Measurements from ENCODE around the gene C2CD2. TPM values are rescaled to one million over a fixed set of nuclear protein-coding genes. Genes with fewer than 3 reads are reported as not detected.

The C2CD2 gene
- total and polyA plus RNA-seq, 2 of the 4 experiments (the other 2 are of a cell fraction): 15.6 to 25.3 TPM

- WGBS, 2 experiments (ENCODE audit: extremely low coverage in 2 of 2, insufficient read length in 1 of 2): 92% methylated on average over 6 of the region's 10 CpGs; no CpG with 5 or more reads in 1 of the 2 experiments
- Histone ChIP-seq H3K36me3 (ENCODE audit: control insufficient read depth, insufficient read depth, low read length) (peaks cover 29% of the 10 kb centered on the region), H3K56ac (ENCODE audit: extremely low read depth, insufficient read depth, low read length) (no peak overlapping the region), H3K4me2 (ENCODE audit: low read depth, low read length) (no peak overlapping the region), H2BK120ac (ENCODE audit: low read depth, low read length) (no peak overlapping the region), H4K8ac (ENCODE audit: low read depth in 2 of 2, low read length in 2 of 2) (no peak overlapping the region), H2BK15ac (ENCODE audit: low read depth, low read length) (no peak overlapping the region), H2BK20ac (ENCODE audit: low read depth, low read length) (no peak overlapping the region), H3K79me1 (ENCODE audit: low read depth in 1 of 2, low read length in 2 of 2) (0 out of 4 replicates have a peak, but pooled peaks cover 0 to 8% of the 10 kb centered on the region in 2 experiments), H3K4ac (ENCODE audit: low read depth, low read length) (no peak overlapping the region), H3K27me3 (ENCODE audit: control insufficient read depth, insufficient read depth, low read length) (no peaks in the 10 kb centered on the region), H3K18ac (ENCODE audit: low read depth, low read length) (no peak overlapping the region), H2AK9ac (replicated peaks; ENCODE audit: low read depth, low read length, poor library complexity) (no peak overlapping the region), H3K4me1 (ENCODE audit: control insufficient read depth, insufficient read depth, low read length) (no peaks in the 10 kb centered on the region), H3K9me1 (ENCODE audit: insufficient read depth, low read length) (peaks cover 7% of the 10 kb centered on the region; the same call in 1 of the 2 replicates), H3K14ac (replicated peaks; ENCODE audit: low read depth, low read length) (no peak overlapping the region), H3K4me3 (ENCODE audit: insufficient read depth, low read depth, low read length) (no peak overlapping the region), H2AK5ac (ENCODE audit: low read depth, low read length) (no peak overlapping the region), H3K27ac (ENCODE audit: insufficient read depth, low read length) (no peak overlapping the region), H4K91ac (ENCODE audit: insufficient read depth, low read depth, low read length) (no peak overlapping the region), H2AFZ (replicated peaks; ENCODE audit: low read length, poor library complexity) (no peak overlapping the region), H2BK5ac (ENCODE audit: low read depth, low read length, poor library complexity, severe bottlenecking) (no peak overlapping the region), H3K23ac (ENCODE audit: low read depth, low read length) (no peak overlapping the region), H4K20me1 (ENCODE audit: insufficient read depth, low read length) (no peaks in the 10 kb centered on the region), H3K9ac (ENCODE audit: low read depth, low read length) (no peak overlapping the region), H4K5ac (ENCODE audit: low read depth, low read length) (no peak overlapping the region), H3K9me3 (ENCODE audit: control insufficient read depth, insufficient read depth, low read length) (no peaks in the 10 kb centered on the region)
- no TSS peak for BruUV-seq (replicated peaks)
- dilution Hi-C loops (cut with HindIII; ENCODE audit: low sequenced_read_pairs, unreplicated experiment) (no loop called here), intact Hi-C loops (cut with micrococcal nuclease) (no loop called here), in situ Hi-C loops (cut with MboI; ENCODE audit: low sequenced_read_pairs) (no loop called here)
- no peak for ATAC-seq (ENCODE audit: low read depth)
- TF ChIP-seq NFE2L2 (IDR thresholded peaks at IDR 0.05; ENCODE audit: low read depth, low read length) (no peak), RFX5 (IDR thresholded peaks at IDR 0.05; ENCODE audit: low read depth, low read length) (no peak), CEBPB (IDR thresholded peaks at IDR 0.05; ENCODE audit: low read depth, low read length) (no peak), MAZ (IDR thresholded peaks at IDR 0.05; ENCODE audit: borderline replicate concordance, low read depth, low read length) (no peak), FOS (IDR thresholded peaks at IDR 0.05; ENCODE audit: low read depth, low read length) (no peak)
- ChIA-PET POLR2A (ENCODE audit: unreplicated experiment) (no interaction called here), CTCF (no interaction called here)
- no peak for DNase-seq
Measured at GRCh38 chr21:41856572-41856971, 97.2 kb downstream of the C2CD2 start.
